OCI-LY1 (cell line): ENCODE results near the gene SLC22A3.

Experiments
- H2AFZ ChIP-seq: fragments of 200-600 bp; sonication (generic), shearing (Covaris generic); 2 replicates; pipeline ENCODE4 v1.6.0; 2014; ENCODE audit warnings: antibody characterized with exemption, mild to moderate bottlenecking, low read length
- H3F3A ChIP-seq: fragments of 200-600 bp; sonication (generic), shearing (Covaris generic); 2 replicates; pipeline ENCODE4 v1.6.0; 2014; ENCODE audit warnings: mild to moderate bottlenecking, antibody characterized with exemption, low read length, moderate library complexity; ENCODE audit not compliant: insufficient read depth
- H3K27ac ChIP-seq: fragments of 200-600 bp; sonication (generic); 2 replicates; pipeline ENCODE4 v1.5.1; 2014; ENCODE audit warnings: low read length, mixed run types, mild to moderate bottlenecking, low read depth; ENCODE audit not compliant: poor library complexity, severe bottlenecking
- H3K27me3 ChIP-seq: fragments of 200-600 bp; sonication (generic); 2 replicates; pipeline ENCODE4 v1.6.0; 2014; ENCODE audit warnings: antibody characterized with exemption, mild to moderate bottlenecking, low read length, moderate library complexity; ENCODE audit not compliant: insufficient read depth
- H3K36me3 ChIP-seq: fragments of 200-600 bp; sonication (generic); 2 replicates; pipeline ENCODE4 v1.6.1; 2014; ENCODE audit warnings: mild to moderate bottlenecking, antibody characterized with exemption, low read length, moderate library complexity, mixed read lengths; ENCODE audit not compliant: insufficient read depth
- H3K4me1 ChIP-seq: fragments of 200-600 bp; sonication (generic); 2 replicates; pipeline ENCODE4 v1.5.1; 2014; ENCODE audit warnings: mild to moderate bottlenecking, low read length, moderate library complexity; ENCODE audit not compliant: insufficient read depth, severe bottlenecking
- H3K4me2 ChIP-seq: fragments of 200-600 bp; sonication (generic), shearing (Covaris generic); 2 replicates; pipeline ENCODE4 v1.6.1; 2014; ENCODE audit warnings: low read length
- H3K4me3 ChIP-seq: fragments of 200-600 bp; sonication (generic); 2 replicates; pipeline ENCODE4 v1.5.1; 2014; ENCODE audit warnings: low read length, low read depth, mild to moderate bottlenecking, mixed read lengths; ENCODE audit not compliant: poor library complexity, severe bottlenecking
- H3K79me2 ChIP-seq: fragments of 200-600 bp; shearing (Covaris generic); 2 replicates; pipeline ENCODE4 v1.6.1; 2016; ENCODE audit warnings: mixed run types, low read length, mixed read lengths; ENCODE audit not compliant: insufficient read depth
- H3K9ac ChIP-seq: fragments of 200-600 bp; sonication (generic), shearing (Covaris generic); 2 replicates; pipeline ENCODE4 v1.6.1; 2014; ENCODE audit warnings: mild to moderate bottlenecking, low read length, mixed read lengths
- H3K9me2 ChIP-seq: fragments of 200-600 bp; sonication (generic), shearing (Covaris generic); 2 replicates; pipeline ENCODE4 v1.6.1; 2014; ENCODE audit warnings: low read depth, mild to moderate bottlenecking, low read length, mixed read lengths
- H3K9me3 ChIP-seq: fragments of 200-600 bp; shearing (Covaris generic); 2 replicates; pipeline ENCODE4 v1.6.1; 2014; ENCODE audit warnings: low read length, mixed read lengths
- H4K20me1 ChIP-seq: fragments of 200-600 bp; sonication (generic), shearing (Covaris generic); 2 replicates; pipeline ENCODE4 v1.6.0; 2016; ENCODE audit warnings: mild to moderate bottlenecking, low read length; ENCODE audit not compliant: insufficient read depth
- EZH2 ChIP-seq: fragments of 200-600 bp; sonication (generic), shearing (Covaris generic); IDR thresholded peaks from 2 replicates; pipeline ENCODE4 v1.8.0; 2017; ENCODE audit warnings: borderline replicate concordance, mixed run types, mild to moderate bottlenecking, antibody characterized with exemption, low read length, moderate library complexity, mixed read lengths
- TF ChIP-seq, protein P1 (sequence below): fragments of 200-600 bp; sonication (generic), shearing (Covaris generic); IDR thresholded peaks from 2 replicates; pipeline ENCODE4 v1.5.1; 2017; ENCODE audit warnings: mild to moderate bottlenecking, antibody characterized with exemption, low read length, moderate library complexity, mixed read lengths

The SLC22A3 gene

DNA sequence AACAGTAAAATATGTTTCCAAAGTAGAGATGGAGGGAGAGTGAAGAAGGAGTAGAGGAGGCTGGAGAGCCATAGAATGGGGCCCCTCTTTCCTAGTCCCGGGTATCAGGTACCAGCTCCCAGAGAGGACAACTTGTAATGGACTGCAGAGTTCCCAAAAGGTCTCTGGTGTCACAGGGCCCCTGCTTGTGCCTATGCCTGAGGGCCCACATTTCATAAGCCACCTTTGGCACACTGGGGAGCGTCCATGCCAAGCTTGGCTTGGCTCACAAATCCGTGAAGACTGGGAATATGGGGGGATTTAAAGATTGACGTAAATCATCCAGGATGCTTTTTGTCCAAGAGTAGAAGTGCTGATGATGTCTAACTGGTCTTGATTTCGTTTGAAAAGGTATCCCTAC is 16.4 kb upstream of the SLC22A3 start:
- Histone ChIP-seq H3K4me2 (no peak overlapping the region), H3K27me3 (no peaks in the 10 kb centered on the region), H3K27ac (no peak overlapping the region), H3K9me2 (no peaks in the 10 kb centered on the region), H3K36me3 (no peaks in the 10 kb centered on the region), H2AFZ (no peak overlapping the region), H3K9me3 (no peaks in the 10 kb centered on the region), H3K9ac (no peak overlapping the region), H3K4me1 (no peaks in the 10 kb centered on the region), H3F3A (no peaks in the 10 kb centered on the region), H4K20me1 (no peaks in the 10 kb centered on the region), H3K79me2 (no peaks in the 10 kb centered on the region), H3K4me3 (no peak overlapping the region)
- TF ChIP-seq, protein P1, sequence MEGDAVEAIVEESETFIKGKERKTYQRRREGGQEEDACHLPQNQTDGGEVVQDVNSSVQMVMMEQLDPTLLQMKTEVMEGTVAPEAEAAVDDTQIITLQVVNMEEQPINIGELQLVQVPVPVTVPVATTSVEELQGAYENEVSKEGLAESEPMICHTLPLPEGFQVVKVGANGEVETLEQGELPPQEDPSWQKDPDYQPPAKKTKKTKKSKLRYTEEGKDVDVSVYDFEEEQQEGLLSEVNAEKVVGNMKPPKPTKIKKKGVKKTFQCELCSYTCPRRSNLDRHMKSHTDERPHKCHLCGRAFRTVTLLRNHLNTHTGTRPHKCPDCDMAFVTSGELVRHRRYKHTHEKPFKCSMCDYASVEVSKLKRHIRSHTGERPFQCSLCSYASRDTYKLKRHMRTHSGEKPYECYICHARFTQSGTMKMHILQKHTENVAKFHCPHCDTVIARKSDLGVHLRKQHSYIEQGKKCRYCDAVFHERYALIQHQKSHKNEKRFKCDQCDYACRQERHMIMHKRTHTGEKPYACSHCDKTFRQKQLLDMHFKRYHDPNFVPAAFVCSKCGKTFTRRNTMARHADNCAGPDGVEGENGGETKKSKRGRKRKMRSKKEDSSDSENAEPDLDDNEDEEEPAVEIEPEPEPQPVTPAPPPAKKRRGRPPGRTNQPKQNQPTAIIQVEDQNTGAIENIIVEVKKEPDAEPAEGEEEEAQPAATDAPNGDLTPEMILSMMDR, result no peak
- no peak for TF ChIP-seq EZH2

DNA sequence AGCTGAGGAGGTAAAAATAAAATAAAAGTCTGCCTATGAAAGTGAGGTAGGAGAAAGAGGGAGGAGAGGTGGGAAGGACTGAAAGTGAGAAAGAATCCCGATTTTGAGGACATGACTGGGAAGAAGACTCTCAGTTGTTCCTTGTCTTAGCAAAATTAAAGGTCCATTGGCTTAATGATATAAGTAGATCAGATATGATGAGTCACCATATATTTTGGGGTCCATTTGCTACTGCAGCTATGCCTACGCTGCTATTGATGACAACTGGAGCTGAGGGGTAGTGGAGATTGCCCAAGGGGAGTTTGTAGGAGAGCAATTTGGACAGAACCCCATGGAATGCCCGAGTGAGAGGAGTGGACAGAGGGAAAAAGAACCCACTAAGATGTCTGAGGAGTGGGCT is 15.1 kb upstream of the SLC22A3 start:
- H3K27me3 ChIP-seq, result no peaks in the 10 kb centered on the region
- no peaks in the 10 kb centered on the region for H3K9me3 ChIP-seq
- no peaks in the 10 kb centered on the region for H3K79me2 ChIP-seq
- no peaks in the 10 kb centered on the region for H3F3A ChIP-seq
- H3K4me1 ChIP-seq, result no peaks in the 10 kb centered on the region
- no peak overlapping the region for H3K4me2 ChIP-seq
- TF ChIP-seq, protein P1, result no peak
- no peak for TF ChIP-seq EZH2
- H3K36me3 ChIP-seq, result no peaks in the 10 kb centered on the region
- H3K27ac ChIP-seq, result no peak overlapping the region
- H4K20me1 ChIP-seq, result no peaks in the 10 kb centered on the region
- H3K4me3 ChIP-seq, result no peak overlapping the region
- H2AFZ ChIP-seq, result no peak overlapping the region
- no peak overlapping the region for H3K9ac ChIP-seq
- H3K9me2 ChIP-seq, result no peaks in the 10 kb centered on the region

- TF ChIP-seq, protein P1, result no peak
- no peaks in the 10 kb centered on the region for H3K9me3 ChIP-seq
Measured at GRCh38 chr6:160333841-160334240, 14.3 kb upstream of the SLC22A3 start.

More at GRCh38 chr6:160333841-160334240, 14.3 kb upstream of the SLC22A3 start:
- no peaks in the 10 kb centered on the region for H3K27me3 ChIP-seq
- no peak overlapping the region for H3K4me3 ChIP-seq
- no peaks in the 10 kb centered on the region for H3F3A ChIP-seq
- H3K27ac ChIP-seq, result no peak overlapping the region
- H2AFZ ChIP-seq, result no peak overlapping the region
- H3K36me3 ChIP-seq, result no peaks in the 10 kb centered on the region
- no peaks in the 10 kb centered on the region for H3K9me2 ChIP-seq
- H3K79me2 ChIP-seq, result no peaks in the 10 kb centered on the region
- H3K4me1 ChIP-seq, result no peaks in the 10 kb centered on the region
- no peak overlapping the region for H3K9ac ChIP-seq
- no peaks in the 10 kb centered on the region for H4K20me1 ChIP-seq
- no peak overlapping the region for H3K4me2 ChIP-seq
